Right lobe of liver (tissue), 6 donors: Measurements from ENCODE around the gene SEL1L. TPM values are rescaled to one million over a fixed set of nuclear protein-coding genes. Genes with fewer than 3 reads are reported as not detected.

Source experiments
- ATAC-seq, 4 donors: fragments of 200-7000 bp; cut with Tn5 transposase; one replicate each; pipeline ENCODE4 v1.9.1; 2020; ENCODE audit warnings: mild to moderate bottlenecking in 4 of 4, moderate library complexity in 4 of 4
- DNase-seq, 3 donors: peaks; one replicate each; pipeline ENCODE4 v3.0.0-alpha.2; 2020
- H3K27ac ChIP-seq, 3 donors: fragments of 200-600 bp; one replicate each; pipeline ENCODE4 v1.8.0; 2022
- H3K27me3 ChIP-seq, 2 donors: fragments of 200-600 bp; one replicate each; pipeline ENCODE4 v1.8.0; 2022
- H3K36me3 ChIP-seq, 4 donors: fragments of 200-600 bp; sonication (generic) in 1 of 4; one replicate each; pipeline versions ENCODE4 v1.5.1 to v1.8.0; 2017 to 2022; ENCODE audit warnings: control low read depth in 1 of 4
- H3K4me1 ChIP-seq, 4 donors: fragments of 200-600 bp; sonication (generic) in 1 of 4; one replicate each; pipeline versions ENCODE4 v1.5.1 to v1.8.0; 2017 to 2022; ENCODE audit warnings: control low read depth in 1 of 4
- H3K4me3 ChIP-seq, 3 donors: fragments of 200-600 bp; one replicate each; pipeline ENCODE4 v1.8.0; 2022
- H3K9me3 ChIP-seq, 4 donors: fragments of 200-600 bp; sonication (generic) in 1 of 4; one replicate each; pipeline versions ENCODE4 v1.5.1 to v1.8.0; 2017 to 2022; ENCODE audit warnings: control low read depth in 1 of 4
- CTCF ChIP-seq, 4 donors: fragments of 200-600 bp in 3 of 4; fragments of 450-650 bp in 1 of 4; IDR thresholded peaks; one replicate each; pipeline versions ENCODE4 v1.5.1 to v1.8.0; 2016 to 2022; ENCODE audit warnings: antibody characterized with exemption in 4 of 4, mild to moderate bottlenecking in 2 of 4
- POLR2A ChIP-seq: fragments of 450-650 bp; IDR thresholded peaks from one replicate; pipeline ENCODE4 v1.6.1; 2017; ENCODE audit warnings: antibody characterized with exemption, mild to moderate bottlenecking
- WGBS: methylation state at CpG from one replicate; pipeline ENCODE4 v1.1.6; 2018; ENCODE audit warnings: low coverage, low lambda C conversion rate; ENCODE audit not compliant: insufficient coverage; ENCODE audit errors: missing lambda C conversion rate; 5-methylcytosine and 5-hydroxymethylcytosine counted together
- intact Hi-C, 2 donors: fragments of 100-400 bp; cut with DNase I; formaldehyde crosslinking; loops; one replicate each; pipeline versions ENCODE4 v1.11.2 to v1.14.1; 2022
- total RNA-seq, 6 experiments: library from RNA; depleted of rRNA in 2 of 6; stranded (reverse); fragments of >200 nt in 2 of 6; fragmentation: NEBNext Ultra II Directional in 3 of 6; extraction: Animal tissue kit (Norgen Biotek cat#: 25700) in 3 of 6; gene quantifications; one replicate each; pipeline versions ENCODE4 v1.1.0 to v1.2.4, GENCODE V29; 2016 to 2023
- donor health status: DM: no; HTN: yes; CAD: no.
- donor health status: DM: no; HTN: no; CAD: no.
- donor health status: DM: no; HTN: no; CAD: no.
- donor health status: DM: no; HTN: yes; CAD: no.
- donor health status: DM: no; HTN: yes; CAD: no.

Gene SEL1L
- total RNA-seq, 6 experiments from 2014 or later = 60.7 to 146 (median 123) TPM

- Histone ChIP-seq H3K4me3 (peak overlapping the region; percentile 77 to 96 (median 95)), H3K27me3 (no peaks in the 10 kb centered on the region), H3K4me1 (peaks cover 0 to 68% (median 27%) of the 10 kb centered on the region in 4 donors), H3K27ac (peak overlapping the region; percentile 25 to 68 (median 51)), H3K36me3 (no peaks in the 10 kb centered on the region), H3K9me3 (no peaks in the 10 kb centered on the region)
- no peak for ATAC-seq
- intact Hi-C loops = no loop called here
- no peak for DNase-seq
- WGBS = 0% methylated on average over 9 of the region's 10 CpGs
- TF ChIP-seq CTCF (IDR thresholded peaks at IDR 0.05) (no peak), POLR2A (no peak)
Observed at GRCh38 chr14:81533212-81533535, 479 bp downstream of the SEL1L start.

GRCh38 chr14:81529391-81529790 lies 4.3 kb downstream of the SEL1L start:
- Histone ChIP-seq H3K27me3 (no peaks in the 10 kb centered on the region), H3K27ac (peak overlapping the region in 2 of 3 donors; percentile 0 to 4), H3K4me3 (no peak overlapping the region), H3K36me3 (peaks cover 0 to 19% (median 6%) of the 10 kb centered on the region in 4 donors), H3K4me1 (peaks cover 0 to 51% (median 22%) of the 10 kb centered on the region in 4 donors), H3K9me3 (no peaks in the 10 kb centered on the region)
- ATAC-seq (no peak), DNase-seq (no peak)
- intact Hi-C loops = no loop called here
- TF ChIP-seq POLR2A = no peak
- 9% methylated on average over 2 of the region's 2 CpGs for WGBS

- no peak for TF ChIP-seq POLR2A
- no peak for TF ChIP-seq CTCF (IDR thresholded peaks at IDR 0.05)
- 17% methylated on average over 1 of the region's 1 CpG for WGBS
- Histone ChIP-seq H3K9me3 (no peaks in the 10 kb centered on the region), H3K4me3 (no peak overlapping the region), H3K27ac (no peak overlapping the region), H3K4me1 (peaks cover 0 to 38% (median 14%) of the 10 kb centered on the region in 4 donors), H3K27me3 (no peaks in the 10 kb centered on the region), H3K36me3 (peaks cover 0 to 42% (median 16%) of the 10 kb centered on the region in 4 donors)
- DNase-seq (no peak), ATAC-seq (peak in 2 of 4 donors; percentile 12 to 66)
- intact Hi-C loops = no loop called here
Observed at GRCh38 chr14:81525129-81525528, 8.5 kb downstream of the SEL1L start.

GRCh38 chr14:81523616-81524015 lies 10.0 kb downstream of the SEL1L start:
- TF ChIP-seq CTCF (IDR thresholded peaks at IDR 0.05) = no peak
- TF ChIP-seq POLR2A = no peak
- H3K27me3 ChIP-seq = no peaks in the 10 kb centered on the region
- 74% methylated on average over 2 of the region's 2 CpGs for WGBS
- H3K4me1 ChIP-seq = peaks cover 0 to 38% (median 17%) of the 10 kb centered on the region in 4 donors
- peaks cover 0 to 45% (median 16%) of the 10 kb centered on the region in 4 donors for H3K36me3 ChIP-seq
- no peaks in the 10 kb centered on the region for H3K9me3 ChIP-seq
- no peak for ATAC-seq
- no peak overlapping the region for H3K4me3 ChIP-seq
- H3K27ac ChIP-seq = no peak overlapping the region
- intact Hi-C loops = no loop called here
- DNase-seq = no peak

GRCh38 chr14:81523016-81523415 lies 10.6 kb downstream of the SEL1L start:
- TF ChIP-seq POLR2A = no peak
- TF ChIP-seq CTCF (IDR thresholded peaks at IDR 0.05) = no peak

More at GRCh38 chr14:81523016-81523415, 10.6 kb downstream of the SEL1L start:
- H3K9me3 ChIP-seq = no peaks in the 10 kb centered on the region
- H3K36me3 ChIP-seq = peaks cover 0 to 45% (median 16%) of the 10 kb centered on the region in 4 donors
- no peak for ATAC-seq
- peaks cover 0 to 38% (median 17%) of the 10 kb centered on the region in 4 donors for H3K4me1 ChIP-seq
- WGBS = 91% methylated on average over 4 of the region's 4 CpGs
- no peaks in the 10 kb centered on the region for H3K27me3 ChIP-seq
- no peak overlapping the region for H3K27ac ChIP-seq
- no peak overlapping the region for H3K4me3 ChIP-seq
- intact Hi-C loops = no loop called here
- DNase-seq = no peak
